ENCODE measurements around the gene NR1I3.

Gene NR1I3

DNA sequence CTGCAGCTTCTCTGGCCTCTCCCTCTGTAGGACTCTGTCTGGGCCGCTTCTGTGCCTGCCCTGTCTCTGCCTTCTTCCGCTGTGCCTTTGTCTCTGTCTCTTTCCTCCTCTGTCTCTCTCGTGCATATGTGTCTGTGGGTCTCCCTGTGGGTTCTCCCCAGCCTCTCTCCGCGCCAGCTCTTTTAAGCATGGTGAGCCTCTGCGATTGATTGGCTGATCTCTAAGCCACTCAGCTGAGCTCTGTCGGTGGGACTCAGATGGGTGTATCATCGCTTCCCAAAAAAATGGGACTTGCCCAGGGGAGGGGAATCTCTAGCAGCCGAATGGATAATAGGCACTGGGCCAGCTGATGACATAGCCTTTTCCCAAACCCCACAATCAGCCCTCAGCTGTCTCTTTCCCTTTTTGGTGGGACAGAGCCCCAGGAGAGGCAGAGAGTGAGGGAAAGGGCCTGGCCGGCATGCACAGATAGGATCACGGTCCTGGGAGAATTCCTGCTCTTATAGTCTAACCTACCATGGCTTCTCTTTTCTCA, 39.0 kb downstream of the NR1I3 start, which contains the start of gene ADAMTS4:
ADAMTS4 (minus strand) TSS at position 158 of the 535 bp plus-strand sequence. CDS start 427 bp downstream, outside the sequence.
- Mint-ChIP-seq H3K36me3 (ENCODE audit: low read depth) (peaks cover 13% of the 10 kb centered on the region), H3K4me1 (ENCODE audit: low read depth) (peaks cover 50% of the 10 kb centered on the region), H3K9me3 (no peaks in the 10 kb centered on the region), H3K4me3 (peak within 1 kb of the TSS; percentile 3), H3K27me3 (ENCODE audit: low read depth) (no peaks in the 10 kb centered on the region), H3K27ac (peak within 1 kb of the TSS; percentile 96)

DNA sequence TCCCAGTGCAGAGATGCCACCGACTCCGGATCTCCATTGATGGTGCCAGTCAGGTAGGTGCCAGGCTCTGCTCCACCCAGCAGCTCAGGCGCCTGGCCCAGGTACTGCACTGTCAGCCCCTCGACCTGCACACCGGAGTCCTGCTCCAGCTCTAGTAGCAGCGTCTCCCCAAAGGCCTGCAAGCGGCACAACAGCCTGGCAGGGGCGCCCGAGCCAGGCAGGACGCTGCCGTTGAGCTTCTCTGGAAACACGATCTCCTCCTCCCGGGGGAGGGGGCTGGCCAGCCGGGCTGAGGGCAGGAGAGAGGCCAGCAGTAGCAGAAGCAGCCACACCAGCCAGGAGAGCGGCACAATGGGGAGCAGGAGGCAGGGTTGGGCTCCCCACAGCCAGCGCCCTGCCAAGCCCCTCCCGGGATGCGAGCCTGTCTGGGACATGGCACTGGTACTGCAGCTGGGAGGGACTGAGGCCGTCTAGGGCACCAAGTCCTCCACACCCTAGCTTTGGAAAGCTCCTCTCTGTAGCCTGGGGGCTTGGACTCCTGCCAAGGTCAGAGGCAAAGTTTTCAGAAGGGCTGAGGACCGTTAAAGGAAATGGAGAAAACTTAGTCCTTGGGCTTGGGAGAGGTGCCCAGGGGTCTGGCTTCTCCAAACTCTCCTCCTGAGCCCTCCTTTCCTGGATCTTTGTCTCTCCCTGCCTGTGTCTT, 39.7 kb downstream of the NR1I3 start:
- Mint-ChIP-seq H3K9me3 (no peaks in the 10 kb centered on the region), H3K27me3 (ENCODE audit: low read depth) (no peaks in the 10 kb centered on the region), H3K27ac (peak overlapping the region; percentile 55), H3K36me3 (ENCODE audit: low read depth) (peaks cover 8% of the 10 kb centered on the region), H3K4me3 (no peak overlapping the region), H3K4me1 (ENCODE audit: low read depth) (peaks cover 44% of the 10 kb centered on the region)

DNA sequence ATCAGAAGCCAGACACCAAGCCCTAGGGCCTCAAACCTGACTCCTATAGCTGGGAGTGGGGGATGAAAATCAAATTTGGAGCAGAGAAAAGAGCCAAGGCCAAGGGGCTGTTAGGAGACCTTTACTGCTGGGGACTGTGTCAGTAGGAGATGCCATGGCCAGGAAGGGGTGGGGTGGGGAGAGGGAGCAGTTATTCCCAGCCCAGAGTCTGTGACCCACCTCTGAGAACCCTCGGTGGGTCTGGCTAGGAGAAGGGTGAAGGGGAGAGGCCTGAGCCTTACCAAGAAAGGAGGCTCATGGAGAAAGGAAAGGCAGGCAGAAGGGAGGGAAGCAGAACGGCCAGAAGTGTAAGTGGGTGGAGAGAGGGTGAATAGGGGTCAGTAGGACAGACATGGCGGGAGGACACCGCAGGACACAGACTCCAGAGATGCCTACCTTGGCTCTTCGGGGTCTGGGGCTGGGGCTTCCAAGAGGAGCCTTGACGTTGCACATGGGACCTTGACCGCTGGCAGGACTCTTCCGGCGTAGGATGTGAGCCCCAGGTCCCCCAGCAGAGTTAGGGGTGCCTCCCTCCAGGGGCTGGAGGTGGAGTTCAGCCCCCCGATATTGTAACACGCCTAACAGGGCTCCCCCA, 40.3 kb downstream of the NR1I3 start:
- Mint-ChIP-seq H3K9me3 (no peaks in the 10 kb centered on the region), H3K27me3 (ENCODE audit: low read depth) (no peaks in the 10 kb centered on the region), H3K27ac (peak overlapping the region; percentile 55), H3K4me1 (ENCODE audit: low read depth) (peaks cover 42% of the 10 kb centered on the region), H3K4me3 (no peak overlapping the region), H3K36me3 (ENCODE audit: low read depth) (peaks cover 6% of the 10 kb centered on the region)

DNA sequence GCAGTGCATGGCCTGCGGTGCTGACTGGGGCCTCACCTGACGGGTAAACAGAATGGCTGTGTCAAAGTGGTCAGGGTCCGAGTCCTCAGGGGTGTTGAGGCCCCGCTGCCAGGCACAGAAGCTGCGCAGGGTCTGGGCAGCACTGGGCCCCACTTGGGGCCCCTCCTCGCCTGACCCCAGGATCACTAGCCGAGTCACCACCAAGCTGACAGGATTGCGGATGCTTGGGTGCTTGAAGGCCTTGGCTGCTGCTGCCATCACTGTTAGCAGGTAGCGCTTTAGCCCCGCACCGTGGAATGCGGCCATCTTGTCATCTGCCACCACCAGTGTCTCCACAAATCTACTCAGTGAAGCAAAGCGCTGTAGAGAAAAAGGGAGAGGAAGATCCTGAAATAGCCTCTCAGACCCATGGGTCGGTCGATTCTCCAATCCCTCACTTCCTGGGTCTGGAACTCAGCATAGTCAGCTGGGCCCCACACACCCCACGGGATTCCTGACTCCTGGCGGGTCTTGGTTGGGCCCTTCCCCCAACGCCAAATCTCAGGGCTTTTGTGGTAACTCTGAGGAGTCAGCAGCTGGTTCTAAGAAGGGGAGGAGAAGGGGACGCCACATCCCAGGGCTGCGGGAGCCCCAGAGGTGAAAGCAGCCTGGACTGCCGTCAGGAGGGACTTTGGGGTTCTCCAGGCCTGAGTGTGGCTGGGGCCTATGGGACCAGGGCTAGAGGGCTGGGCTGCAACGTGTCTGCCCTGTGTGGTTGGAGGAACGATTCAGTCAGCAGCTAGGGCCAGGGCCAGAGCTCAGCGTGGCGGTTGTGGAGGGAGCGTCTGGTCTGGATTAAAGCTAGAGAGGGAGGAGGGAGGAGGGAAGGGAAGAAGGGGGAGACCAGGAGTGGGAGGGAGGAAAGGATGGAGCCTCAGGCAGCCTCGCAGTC, 41.2 kb downstream of the NR1I3 start:
- no peaks in the 10 kb centered on the region for H3K36me3 Mint-ChIP-seq (ENCODE audit: low read depth)
- peaks cover 49% of the 10 kb centered on the region for H3K4me1 Mint-ChIP-seq (ENCODE audit: low read depth)
- H3K9me3 Mint-ChIP-seq: no peaks in the 10 kb centered on the region
- H3K4me3 Mint-ChIP-seq: no peak overlapping the region
- peak overlapping the region; percentile 65 for H3K27ac Mint-ChIP-seq
- H3K27me3 Mint-ChIP-seq (ENCODE audit: low read depth): no peaks in the 10 kb centered on the region

DNA sequence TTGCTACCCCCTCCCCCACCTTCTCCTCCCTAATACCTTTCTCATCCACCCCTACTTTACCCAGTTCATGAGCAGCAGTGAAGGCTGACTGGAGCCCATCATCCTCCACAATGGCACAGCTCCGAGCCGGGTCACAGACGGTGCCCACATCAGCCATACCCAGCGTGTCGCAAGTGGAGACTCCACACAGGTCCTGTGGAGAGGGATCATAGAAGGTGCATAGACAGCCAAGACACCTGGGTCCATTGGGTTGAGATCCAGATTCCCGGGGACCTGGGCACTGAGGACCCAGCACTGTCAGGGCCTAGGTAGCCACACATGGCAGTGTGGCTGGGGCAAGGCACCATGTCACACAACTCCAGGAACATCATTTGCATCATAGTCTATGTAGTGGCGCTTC, 41.9 kb downstream of the NR1I3 start:
- Mint-ChIP-seq H3K27me3 (ENCODE audit: low read depth) (no peaks in the 10 kb centered on the region), H3K27ac (no peak overlapping the region), H3K4me1 (ENCODE audit: low read depth) (peaks cover 43% of the 10 kb centered on the region), H3K9me3 (no peaks in the 10 kb centered on the region), H3K36me3 (ENCODE audit: low read depth) (no peaks in the 10 kb centered on the region), H3K4me3 (peak overlapping the region; percentile 40)

DNA sequence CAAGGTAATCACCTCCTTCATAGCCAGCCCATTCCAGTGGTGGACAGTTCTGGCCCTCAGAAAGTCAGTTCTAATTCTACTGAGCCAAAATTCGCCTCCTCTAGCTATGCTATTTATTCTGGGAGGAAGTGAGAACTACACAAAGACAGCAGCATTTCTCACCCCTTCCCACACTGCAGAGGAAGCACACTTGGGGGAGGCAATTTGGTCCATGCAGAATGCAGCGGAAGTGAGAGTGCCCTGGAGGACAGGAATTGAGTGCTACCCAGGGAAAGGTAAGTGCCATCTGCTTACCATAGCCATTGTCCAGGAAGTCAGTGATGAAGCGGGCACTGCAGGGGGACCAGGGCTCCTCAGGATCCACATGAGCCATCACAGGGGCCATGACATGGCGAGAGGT, 42.8 kb downstream of the NR1I3 start:
- H3K9me3 Mint-ChIP-seq: no peaks in the 10 kb centered on the region
- H3K4me1 Mint-ChIP-seq (ENCODE audit: low read depth): peaks cover 34% of the 10 kb centered on the region
- peak overlapping the region; percentile 67 for H3K27ac Mint-ChIP-seq
- no peak overlapping the region for H3K4me3 Mint-ChIP-seq
- no peaks in the 10 kb centered on the region for H3K36me3 Mint-ChIP-seq (ENCODE audit: low read depth)
- no peaks in the 10 kb centered on the region for H3K27me3 Mint-ChIP-seq (ENCODE audit: low read depth)

DNA sequence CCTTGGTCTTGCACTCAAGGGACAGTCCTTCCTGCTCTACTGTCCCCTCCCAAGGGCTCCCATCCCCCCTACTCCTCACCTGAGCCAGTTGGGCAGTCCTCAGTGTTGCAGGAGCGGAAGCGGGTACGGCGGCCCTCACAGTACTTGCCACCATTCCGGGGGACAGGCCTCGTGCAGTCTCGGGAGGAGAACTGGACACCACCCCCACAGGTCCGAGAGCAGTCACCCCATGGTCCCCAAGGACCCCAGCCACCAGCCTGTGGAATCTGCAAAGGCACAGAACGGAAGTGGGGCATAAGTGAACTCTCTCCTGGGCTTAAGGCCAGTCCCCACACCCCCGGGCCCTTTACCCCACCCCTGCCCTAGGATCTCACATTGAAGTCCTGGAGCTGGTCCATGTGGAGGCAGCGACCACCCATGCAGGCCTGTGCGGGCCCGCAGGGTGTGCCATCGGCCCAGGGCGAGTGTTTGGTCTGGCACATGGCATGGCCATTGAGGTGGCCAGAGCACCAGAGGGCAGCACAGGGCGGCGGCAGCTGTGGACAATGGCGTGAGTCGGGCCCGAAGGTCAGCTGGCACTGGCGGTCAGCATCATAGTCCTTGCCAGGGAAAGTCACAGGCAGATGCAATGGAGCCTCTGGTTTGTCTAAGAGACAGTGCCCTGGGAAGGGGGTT, 44.3 kb downstream of the NR1I3 start:
- no peaks in the 10 kb centered on the region for H3K27me3 Mint-ChIP-seq (ENCODE audit: low read depth)
- no peak overlapping the region for H3K27ac Mint-ChIP-seq
- no peaks in the 10 kb centered on the region for H3K9me3 Mint-ChIP-seq
- peaks cover 29% of the 10 kb centered on the region for H3K4me1 Mint-ChIP-seq (ENCODE audit: low read depth)
- H3K4me3 Mint-ChIP-seq: no peak overlapping the region
- H3K36me3 Mint-ChIP-seq (ENCODE audit: low read depth): no peaks in the 10 kb centered on the region

DNA sequence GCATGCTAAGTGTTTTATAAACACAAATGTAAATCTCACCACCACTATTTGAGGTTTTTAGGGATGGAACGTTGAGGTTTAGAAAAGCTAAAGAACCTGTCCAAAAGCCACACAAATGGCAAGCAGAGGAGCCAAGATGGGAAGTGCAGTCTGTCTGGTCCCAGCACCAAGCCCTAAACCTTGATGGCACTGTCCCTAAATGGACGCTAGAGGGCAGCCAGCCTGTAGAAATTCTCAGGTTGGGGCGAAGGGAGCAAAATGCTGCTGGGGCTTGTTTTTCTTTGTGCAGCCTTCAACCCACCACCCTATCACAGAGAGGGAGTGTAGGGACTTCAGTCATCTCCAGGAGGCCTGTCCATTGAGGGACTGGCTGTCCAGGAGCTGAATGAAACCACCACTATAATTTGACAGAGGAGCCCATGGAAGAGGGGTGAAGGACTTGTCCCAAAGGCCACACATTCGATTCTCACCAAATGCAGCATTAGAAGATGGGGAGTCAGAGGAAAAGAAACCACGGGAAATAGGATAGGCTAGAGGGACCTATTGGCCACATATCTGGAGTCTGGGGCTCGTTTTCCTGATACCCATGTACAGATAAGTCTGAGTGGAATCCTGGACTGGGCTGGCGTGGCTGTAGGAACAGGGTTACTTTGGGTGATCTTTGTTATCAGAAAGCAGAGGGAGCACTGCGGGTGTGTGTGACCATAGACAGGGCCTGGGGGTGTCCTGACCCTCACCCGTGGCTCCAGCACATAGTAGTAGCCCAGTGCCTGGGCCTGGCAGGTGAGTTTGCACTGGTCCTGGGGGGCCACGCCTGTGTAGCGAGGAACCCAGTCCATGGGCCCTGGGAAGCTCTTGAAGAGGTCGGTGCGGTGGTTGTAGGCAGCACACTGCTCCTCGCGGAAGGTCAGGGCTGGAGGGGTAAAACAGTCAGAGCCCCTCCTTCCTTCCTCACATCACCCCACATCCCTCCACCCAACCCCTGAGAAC, 45.2 kb downstream of the NR1I3 start:
- peak overlapping the region; percentile 77 for H3K27ac Mint-ChIP-seq
- H3K27me3 Mint-ChIP-seq (ENCODE audit: low read depth): no peaks in the 10 kb centered on the region
- H3K9me3 Mint-ChIP-seq: no peaks in the 10 kb centered on the region
- peaks cover 1% of the 10 kb centered on the region for H3K36me3 Mint-ChIP-seq (ENCODE audit: low read depth)
- no peak overlapping the region for H3K4me3 Mint-ChIP-seq
- H3K4me1 Mint-ChIP-seq (ENCODE audit: low read depth): peaks cover 34% of the 10 kb centered on the region

DNA sequence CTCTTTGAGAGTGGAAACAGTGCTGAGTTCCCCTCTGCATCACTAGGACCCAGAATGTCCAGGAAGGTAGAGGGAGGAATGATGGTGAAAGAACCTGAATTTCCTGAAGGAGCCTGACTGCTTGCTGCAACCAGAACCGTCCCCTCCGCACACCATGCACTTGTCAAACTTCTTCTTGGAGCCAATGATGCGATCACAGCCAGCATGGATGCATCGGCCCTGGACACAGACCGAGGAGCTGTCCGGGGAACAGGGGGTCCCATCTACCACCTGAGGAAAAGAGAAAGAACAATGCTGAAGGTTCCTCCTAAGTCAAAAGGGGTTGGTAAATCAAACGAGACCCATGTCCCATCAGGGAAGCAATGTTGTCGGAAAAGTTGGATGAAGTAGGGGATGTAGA, 46.0 kb downstream of the NR1I3 start:
- Mint-ChIP-seq H3K4me1 (ENCODE audit: low read depth) (peaks cover 36% of the 10 kb centered on the region), H3K27ac (no peak overlapping the region), H3K27me3 (ENCODE audit: low read depth) (no peaks in the 10 kb centered on the region), H3K36me3 (ENCODE audit: low read depth) (peaks cover 1% of the 10 kb centered on the region), H3K4me3 (no peak overlapping the region), H3K9me3 (no peaks in the 10 kb centered on the region)

DNA sequence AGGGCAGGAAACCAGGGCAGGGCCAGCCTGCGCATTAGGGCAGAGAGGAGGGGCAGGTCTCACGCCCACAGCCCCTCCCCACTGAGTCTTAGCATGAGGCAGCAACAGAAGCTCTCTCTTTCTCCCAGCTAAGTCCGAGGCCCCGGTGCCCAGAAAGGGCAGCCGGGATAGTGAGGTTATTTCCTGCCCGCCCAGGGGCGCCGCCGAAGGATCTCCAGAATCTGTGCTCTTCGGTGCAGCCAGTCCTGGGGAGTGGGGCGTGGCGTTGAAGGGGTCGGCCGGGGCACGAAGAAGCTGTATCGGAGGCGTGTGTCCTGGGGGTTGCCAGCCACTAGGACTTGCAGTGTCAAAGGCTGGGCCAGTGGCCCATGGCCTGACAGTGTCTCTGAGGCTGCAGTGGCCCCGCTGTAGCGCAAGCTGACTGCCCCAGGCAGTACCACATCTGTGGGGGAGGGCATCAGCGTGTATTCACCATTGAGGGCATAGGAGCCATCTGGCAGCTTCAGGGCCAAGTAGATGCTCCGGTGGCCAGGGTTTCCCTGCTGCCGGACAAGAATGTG, 47.0 kb downstream of the NR1I3 start:
- no peak overlapping the region for H3K27ac Mint-ChIP-seq
- H3K27me3 Mint-ChIP-seq (ENCODE audit: low read depth): no peaks in the 10 kb centered on the region
- peaks cover 38% of the 10 kb centered on the region for H3K4me1 Mint-ChIP-seq (ENCODE audit: low read depth)
- H3K36me3 Mint-ChIP-seq (ENCODE audit: low read depth): peaks cover 1% of the 10 kb centered on the region
- H3K4me3 Mint-ChIP-seq: no peak overlapping the region
- H3K9me3 Mint-ChIP-seq: no peaks in the 10 kb centered on the region

DNA sequence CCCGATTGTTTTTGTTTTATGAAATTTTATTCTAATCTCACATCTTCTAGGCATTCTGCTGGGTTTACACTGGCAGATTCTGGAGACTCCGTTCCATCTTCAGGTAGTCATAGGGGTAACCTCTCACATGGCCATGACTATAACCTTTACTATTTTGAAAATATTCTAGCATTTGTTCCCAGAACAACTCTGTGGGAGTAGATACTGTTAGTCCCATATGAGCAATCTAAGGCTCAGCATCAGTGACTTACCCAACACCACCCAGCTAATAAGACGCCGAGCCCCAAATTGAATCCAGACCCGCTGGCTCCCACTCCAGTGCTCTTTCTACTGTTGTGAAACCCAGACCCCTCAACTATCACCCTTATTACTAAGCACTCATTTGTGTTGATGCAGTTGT, 49.0 kb downstream of the NR1I3 start:
- Mint-ChIP-seq H3K27me3 (ENCODE audit: low read depth) (no peaks in the 10 kb centered on the region), H3K4me1 (ENCODE audit: low read depth) (peaks cover 49% of the 10 kb centered on the region), H3K36me3 (ENCODE audit: low read depth) (peaks cover 1% of the 10 kb centered on the region), H3K9me3 (no peaks in the 10 kb centered on the region), H3K27ac (peak overlapping the region; percentile 2), H3K4me3 (no peak overlapping the region)

DNA sequence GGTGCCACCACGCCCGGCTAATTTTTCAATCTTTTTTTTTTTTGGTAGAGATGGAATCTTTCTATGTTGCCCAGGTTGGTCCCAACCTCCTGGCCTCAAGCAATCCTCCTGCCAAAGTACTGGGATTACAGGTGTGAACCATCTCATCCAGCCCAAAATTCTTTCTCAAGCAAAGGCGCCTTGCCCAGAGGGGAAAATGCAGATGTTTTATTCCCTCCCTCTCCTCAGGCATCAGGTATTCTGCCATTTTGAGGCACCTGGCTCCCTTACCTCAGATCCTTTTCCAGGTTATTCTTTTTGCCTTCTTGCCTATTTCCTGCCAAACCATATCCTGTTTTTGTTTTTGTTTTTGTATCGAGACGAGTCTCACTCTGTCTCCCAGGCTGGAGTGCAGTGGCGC, 49.6 kb downstream of the NR1I3 start:
- H3K27me3 Mint-ChIP-seq (ENCODE audit: low read depth): no peaks in the 10 kb centered on the region
- peaks cover 1% of the 10 kb centered on the region for H3K36me3 Mint-ChIP-seq (ENCODE audit: low read depth)
- H3K4me1 Mint-ChIP-seq (ENCODE audit: low read depth): peaks cover 54% of the 10 kb centered on the region
- H3K9me3 Mint-ChIP-seq: no peaks in the 10 kb centered on the region
- peak overlapping the region; percentile 28 for H3K27ac Mint-ChIP-seq
- H3K4me3 Mint-ChIP-seq: no peak overlapping the region

DNA sequence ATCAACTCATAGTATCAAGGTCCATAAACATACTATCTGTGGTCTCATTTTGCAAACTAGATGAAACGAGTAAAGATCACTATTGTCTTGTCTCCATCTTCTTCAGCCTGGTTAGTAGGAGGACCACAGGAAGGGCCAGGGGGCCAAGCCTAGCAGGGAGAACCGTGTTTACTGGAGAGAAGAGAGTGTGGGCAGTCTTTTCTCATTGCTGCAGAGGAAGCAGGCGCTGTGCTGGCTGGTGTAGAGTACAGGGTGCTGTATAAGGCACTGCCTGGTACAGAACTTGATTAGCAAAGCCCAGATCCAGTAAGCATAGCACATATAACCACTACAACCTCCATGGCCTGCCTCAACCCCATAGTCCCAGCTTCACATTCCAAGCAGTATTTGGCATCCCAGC, 50.7 kb downstream of the NR1I3 start:
- Mint-ChIP-seq H3K9me3 (no peaks in the 10 kb centered on the region), H3K27me3 (ENCODE audit: low read depth) (no peaks in the 10 kb centered on the region), H3K4me3 (peak overlapping the region; percentile 2), H3K36me3 (ENCODE audit: low read depth) (peaks cover 3% of the 10 kb centered on the region), H3K4me1 (ENCODE audit: low read depth) (peaks cover 58% of the 10 kb centered on the region), H3K27ac (peak overlapping the region; percentile 94)

Measured in T-helper 1 cell treated with Interleukin-12 subunit alpha and Interleukin-12 subunit beta and Interleukin-4 antibody, amounts not matched to agents 30 μg/mL and 1 μg/mL, for 36 hours (primary cell).